SK-MEL-5 (cell line): ENCODE results near the gene TLK2. TPM values are rescaled to one million over a fixed set of nuclear protein-coding genes. Genes with fewer than 3 reads are reported as not detected.
"Not testable (repeated sequence)": the region's sequence is repeated elsewhere in the genome, so short reads cannot be mapped to it uniquely, and the experiment has no call there.

Source experiments
- DNase-seq: peaks from one replicate; pipeline ENCODE4 v3.0.0-alpha.2; 2016; ENCODE audit warnings: low read depth, low spot score
- in situ Hi-C: cut with HindIII; loops from 2 replicates; pipeline ENCODE4 v1.10.0; 2016; ENCODE audit warnings: low sequenced_read_pairs, high pct_unique_total_duplicates, low pct_unique_long_range_greater_than_20kb
- total RNA-seq: library from RNA; depleted of rRNA; stranded (reverse); fragments of >200 nt; shearing (Covaris generic); gene quantifications from 2 replicates; pipeline ENCODE4 v1.2.3, GENCODE V29; 2014

The TLK2 gene
- total RNA-seq, 1 experiment from 2014 or later: 54.4 TPM

- DNase-seq, in situ Hi-C loops: not testable (repeated sequence)
These were observed 762 bp upstream of the TLK2 start for GRCh38 chr17:62477718-62478408.

GRCh38 chr17:62478880-62479638 is 434 bp downstream of the TLK2 start:
- in situ Hi-C loops: not testable (repeated sequence)

DNA sequence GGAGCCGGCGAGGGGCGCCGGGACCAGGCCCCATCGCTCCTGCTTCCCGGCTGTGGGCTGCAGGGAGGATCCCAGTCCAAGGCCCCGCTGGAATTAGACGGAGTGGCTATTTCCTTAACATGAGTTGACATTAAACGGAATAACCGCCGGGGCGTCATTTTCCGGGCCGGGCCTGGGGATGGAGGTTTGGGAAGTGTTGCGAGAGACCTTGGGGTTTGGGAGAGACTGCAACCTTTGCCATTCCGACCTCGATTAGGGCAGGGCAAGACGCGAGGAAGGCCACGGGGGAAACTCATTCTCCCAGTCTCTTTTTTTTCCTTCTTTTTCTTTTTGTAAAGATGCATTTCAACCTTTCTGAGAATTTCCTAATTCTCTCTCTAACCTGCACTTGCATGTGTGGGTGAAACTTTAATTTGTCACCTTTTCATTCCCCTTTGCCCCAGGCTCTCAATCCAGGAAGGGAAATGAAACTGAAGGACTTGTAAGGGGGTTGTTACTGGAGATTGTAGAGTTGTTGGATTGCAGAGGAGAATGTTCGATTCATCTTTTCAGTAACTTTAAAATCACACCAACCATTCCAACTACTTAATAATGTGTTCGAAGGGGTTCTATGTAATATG is 1.1 kb downstream of the TLK2 start:
- in situ Hi-C loops: not testable (repeated sequence)
- DNase-seq: peak; percentile 45

More at GRCh38 chr17:62478880-62479638, 434 bp downstream of the TLK2 start:
- DNase-seq: peak; percentile 15

GRCh38 chr17:62482553-62482952 is 3.9 kb downstream of the TLK2 start:
- DNase-seq, in situ Hi-C loops: not testable (repeated sequence)

DNA sequence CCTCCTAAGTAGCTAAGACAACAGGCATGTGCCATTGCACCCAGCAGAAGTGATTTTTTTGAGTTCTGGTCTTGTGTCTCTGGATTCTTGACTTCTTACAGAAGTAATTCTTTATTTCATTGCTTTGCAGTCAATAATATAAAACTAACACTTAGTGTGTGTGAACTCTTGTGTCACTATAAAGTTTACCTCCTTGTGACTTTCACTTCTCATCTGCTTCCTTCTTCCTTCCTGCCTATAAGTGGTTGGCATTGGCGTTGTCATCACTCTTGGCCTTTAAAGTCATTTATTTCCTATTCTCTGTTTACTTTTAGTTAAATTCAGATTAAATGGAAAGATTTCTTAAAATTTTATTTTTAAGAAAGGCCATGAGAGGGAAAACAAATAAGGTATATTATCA is 12.4 kb downstream of the TLK2 start:
- DNase-seq, in situ Hi-C loops: not testable (repeated sequence)

GRCh38 chr17:62493049-62493655 is 14.5 kb downstream of the TLK2 start:
- in situ Hi-C loops: not testable (repeated sequence)
- peak; percentile 57 for DNase-seq

GRCh38 chr17:62494073-62494472 is 15.4 kb downstream of the TLK2 start:
- in situ Hi-C loops, DNase-seq: not testable (repeated sequence)

DNA sequence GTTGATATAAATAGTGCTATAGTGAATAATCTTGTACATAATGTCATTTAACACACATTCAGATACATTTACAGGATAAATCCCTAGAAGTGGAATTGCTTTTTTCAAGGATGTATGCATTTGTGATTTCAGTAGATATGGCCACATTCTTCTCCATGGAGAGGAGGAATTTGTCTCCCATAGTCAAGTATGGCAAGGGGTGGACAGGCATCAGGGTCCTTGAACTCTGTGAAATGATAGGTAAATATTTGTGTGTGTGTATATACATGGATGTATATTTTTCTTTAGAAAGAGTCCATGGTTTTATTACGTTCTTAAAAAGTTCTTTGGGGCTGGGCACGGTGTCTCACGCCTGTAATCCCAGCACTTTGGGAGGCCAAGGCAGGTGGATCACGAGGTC is 17.7 kb downstream of the TLK2 start:
- in situ Hi-C loops: not testable (repeated sequence)

DNA sequence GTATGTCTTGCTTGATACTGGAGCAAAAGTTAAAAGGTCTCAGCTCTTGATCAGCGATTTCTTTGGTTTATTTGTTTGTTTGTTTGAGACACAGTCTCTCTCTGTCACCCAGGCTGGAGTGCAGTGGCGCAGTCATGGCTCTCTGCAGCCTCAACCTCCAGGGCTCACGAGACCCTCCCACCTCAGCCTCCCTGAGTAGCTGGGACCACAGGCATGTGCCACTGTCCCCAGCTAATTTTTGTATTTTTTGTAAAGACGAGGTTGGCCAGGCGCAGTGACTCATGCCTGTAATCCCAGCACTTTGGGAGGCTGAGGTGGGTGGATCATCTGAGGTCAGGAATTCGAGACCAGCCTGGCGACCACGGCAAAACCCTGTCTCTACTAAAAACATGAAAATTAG is 20.2 kb downstream of the TLK2 start:
- DNase-seq, in situ Hi-C loops: not testable (repeated sequence)

More for the DNA sequence above, 17.7 kb downstream of the TLK2 start:
- peak; percentile 20 for DNase-seq

DNA sequence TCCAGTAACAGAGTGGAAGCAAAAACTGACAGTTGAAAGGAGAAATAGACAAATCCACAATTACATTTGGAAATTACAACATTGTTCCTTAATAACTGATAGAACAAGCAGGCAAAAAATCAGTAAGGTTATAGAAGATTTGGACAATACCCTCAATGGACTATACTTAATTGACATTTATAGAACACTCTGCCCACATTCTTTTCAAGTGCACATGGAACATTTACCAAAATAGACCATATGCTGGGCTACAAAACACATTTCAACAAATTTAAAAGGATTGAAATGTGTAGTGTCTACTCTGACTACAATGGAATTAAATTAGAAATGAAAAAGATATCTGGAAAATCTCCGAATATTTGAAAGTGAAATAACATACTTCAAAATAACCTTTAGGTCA is 21.8 kb downstream of the TLK2 start:
- in situ Hi-C loops, DNase-seq: not testable (repeated sequence)

DNA sequence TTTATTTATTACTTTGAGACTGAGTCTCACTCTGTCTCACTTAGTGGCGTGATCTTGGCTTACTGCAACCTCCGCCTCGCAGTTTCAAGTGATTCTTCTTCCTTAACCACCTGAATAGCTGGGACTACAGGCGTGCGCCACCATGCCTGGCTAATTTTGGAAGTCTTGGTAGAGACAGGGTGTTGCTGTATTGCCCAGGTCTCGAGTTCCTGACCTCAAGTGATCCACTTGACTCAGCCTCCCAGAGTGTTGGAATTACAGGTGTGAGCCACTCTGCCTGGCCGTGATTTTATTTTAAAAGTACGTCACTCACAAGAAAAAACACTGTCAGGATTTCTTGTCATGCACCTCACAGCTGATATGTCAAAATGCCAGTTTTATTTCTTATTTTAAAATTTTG is 26.2 kb downstream of the TLK2 start:
- DNase-seq, in situ Hi-C loops: not testable (repeated sequence)

- DNase-seq, in situ Hi-C loops: not testable (repeated sequence)
These were observed 28.7 kb downstream of the TLK2 start for GRCh38 chr17:62507191-62507836.

DNA sequence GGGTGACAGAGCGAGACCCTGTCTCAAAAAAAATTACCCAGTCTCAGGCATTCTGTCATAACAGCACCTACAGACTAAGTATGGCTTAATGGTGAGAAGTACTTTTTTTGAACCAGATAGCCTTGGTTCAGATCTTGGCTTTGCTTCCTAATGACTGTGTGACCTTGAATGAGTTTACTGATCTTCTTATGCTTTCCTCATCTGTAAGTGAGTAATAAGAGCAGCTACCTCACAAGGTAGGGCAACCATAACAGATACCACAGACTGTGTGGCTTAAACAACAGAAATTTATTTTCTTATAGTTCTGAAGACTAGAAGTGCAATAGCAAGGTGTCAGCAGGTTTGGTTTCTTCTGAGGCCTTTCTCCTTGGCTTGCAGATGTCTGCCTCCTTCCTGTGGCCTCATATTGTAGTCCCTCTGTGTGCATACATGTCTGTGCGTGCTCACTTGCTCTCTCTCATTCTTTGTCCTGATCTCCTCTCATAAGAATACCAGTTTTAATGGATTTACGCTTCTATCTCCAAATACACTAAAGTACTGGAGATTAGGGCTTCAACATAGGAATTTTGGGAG is 31.7 kb downstream of the TLK2 start:
- DNase-seq, in situ Hi-C loops: not testable (repeated sequence)

- DNase-seq, in situ Hi-C loops: not testable (repeated sequence)
These were observed 32.4 kb downstream of the TLK2 start for GRCh38 chr17:62511014-62511413.

DNA sequence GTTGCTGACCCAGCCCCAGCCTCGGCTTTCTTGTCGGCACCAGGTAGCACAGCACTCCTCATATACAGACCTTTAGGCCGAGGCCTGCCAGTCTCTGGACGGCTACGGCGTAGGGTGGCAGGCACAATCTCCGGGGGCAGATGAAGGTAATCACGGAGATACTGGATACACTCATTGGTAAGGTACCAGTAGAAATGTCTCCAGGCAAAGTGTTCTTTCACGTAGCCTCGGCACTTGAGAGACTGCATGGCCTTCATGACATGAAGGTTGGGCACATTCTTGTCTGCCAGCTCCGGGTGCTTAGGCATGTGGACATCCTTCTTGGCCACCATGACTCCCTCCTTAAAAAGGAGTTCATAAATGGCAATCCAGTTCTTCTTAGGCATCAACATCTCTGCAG is 37.8 kb downstream of the TLK2 start:
- in situ Hi-C loops: not testable (repeated sequence)

GRCh38 chr17:62521295-62521694 is 42.7 kb downstream of the TLK2 start:
- DNase-seq, in situ Hi-C loops: not testable (repeated sequence)

More for the DNA sequence above, 37.8 kb downstream of the TLK2 start:
- not testable (repeated sequence) for DNase-seq

DNA sequence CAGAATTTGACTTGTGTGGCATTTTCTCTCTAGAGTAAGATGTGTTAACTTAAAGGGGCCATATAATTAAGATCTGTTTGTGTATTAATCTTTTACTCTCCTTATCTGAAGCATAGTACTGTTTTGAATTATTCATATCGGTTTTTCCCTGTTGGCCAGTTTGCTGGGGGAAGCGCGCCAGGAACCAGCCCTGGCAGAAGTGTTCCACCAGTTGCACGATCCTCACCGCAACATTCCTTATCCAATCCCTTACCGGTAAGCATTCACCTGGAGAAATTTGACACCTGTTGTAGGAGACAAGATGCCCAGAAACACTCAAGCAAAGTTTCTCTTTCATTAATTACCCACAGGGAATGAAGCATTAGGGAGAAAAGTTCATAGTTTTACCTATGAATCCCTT is 45.5 kb downstream of the TLK2 start:
- DNase-seq, in situ Hi-C loops: not testable (repeated sequence)
